ENCODE data around the gene TSPYL6.

DNA sequence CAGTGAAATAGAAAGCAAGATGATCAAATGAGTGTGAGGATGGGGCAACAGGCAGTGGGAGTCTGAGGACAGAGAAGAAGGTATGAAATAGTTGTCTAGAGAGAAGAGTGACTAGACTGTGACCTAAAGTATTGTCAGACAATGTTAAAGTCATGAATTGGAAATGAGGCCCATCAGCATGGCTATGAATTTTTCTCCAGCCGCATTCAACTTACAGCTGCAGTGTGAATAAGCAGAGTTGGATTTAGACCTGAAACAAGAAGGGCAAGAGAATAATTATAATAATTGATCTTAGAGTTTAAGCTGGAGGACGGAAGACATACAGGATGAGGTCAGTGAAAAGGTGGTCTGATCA is 4.2 kb upstream of the TSPYL6 start:
- no peak for TF ChIP-seq YY1 (IDR thresholded peaks at IDR 0.05; ENCODE audit: insufficient read depth, insufficient read length)
- TF ChIP-seq ZNF274 (IDR thresholded peaks at IDR 0.05; ENCODE audit: low read depth, low read length), result no peak
- TF ChIP-seq SUZ12 (IDR thresholded peaks at IDR 0.05; ENCODE audit: extremely low read depth, insufficient read depth, insufficient read length), result no peak
